Iris pigment epithelial cell (primary cell): ENCODE measurements around the gene ACOX3.
"Not testable (repeated sequence)": the region's sequence is repeated elsewhere in the genome, so short reads cannot be mapped to it uniquely, and the experiment has no call there.

Experiments
- DNase-seq: peaks from one replicate; pipeline ENCODE4 v3.0.0-alpha.2; 2011; ENCODE audit warnings: low read depth

Gene ACOX3

GRCh38 chr4:8386731-8387130 is 53.8 kb downstream of the ACOX3 start:
- no peak for DNase-seq

- DNase-seq: not testable (repeated sequence)
These were observed 54.4 kb downstream of the ACOX3 start for GRCh38 chr4:8386131-8386530.

GRCh38 chr4:8385611-8386010 is 54.9 kb downstream of the ACOX3 start:
- DNase-seq: no peak

- no peak for DNase-seq
These were observed 55.4 kb downstream of the ACOX3 start for GRCh38 chr4:8385106-8385505.

GRCh38 chr4:8384397-8385060 is 56.0 kb downstream of the ACOX3 start:
- no peak for DNase-seq

- peak; percentile 67 for DNase-seq
These were observed 56.9 kb downstream of the ACOX3 start for GRCh38 chr4:8383451-8384160.

GRCh38 chr4:8383016-8383415 is 57.5 kb downstream of the ACOX3 start:
- DNase-seq: no peak

GRCh38 chr4:8381814-8382581 is 58.5 kb downstream of the ACOX3 start:
- DNase-seq: no peak

- DNase-seq: no peak
These were observed 59.8 kb downstream of the ACOX3 start for GRCh38 chr4:8380511-8381415.

GRCh38 chr4:8379771-8380170 is 60.8 kb downstream of the ACOX3 start:
- no peak for DNase-seq

GRCh38 chr4:8379281-8379680 is 61.2 kb downstream of the ACOX3 start:
- no peak for DNase-seq

- no peak for DNase-seq
These were observed 61.7 kb downstream of the ACOX3 start for GRCh38 chr4:8378776-8379175.

GRCh38 chr4:8378101-8378724 is 62.3 kb downstream of the ACOX3 start:
- DNase-seq: no peak

GRCh38 chr4:8377103-8378075 is 63.1 kb downstream of the ACOX3 start:
- no peak for DNase-seq

GRCh38 chr4:8376361-8377102 is 64.0 kb downstream of the ACOX3 start:
- no peak for DNase-seq

GRCh38 chr4:8374851-8375649 is 65.5 kb downstream of the ACOX3 start:
- DNase-seq: no peak

- DNase-seq: no peak
These were observed 66.5 kb downstream of the ACOX3 start for GRCh38 chr4:8373973-8374545.

GRCh38 chr4:8373270-8373972 is 67.1 kb downstream of the ACOX3 start:
- no peak for DNase-seq
